GM12878 (cell line): ENCODE data around the gene COL6A3. TPM values are rescaled to one million over a fixed set of nuclear protein-coding genes. Genes with fewer than 3 reads are reported as not detected.

Source experiments
- ATAC-seq: fragments of 200-7000 bp; cut with Tn5 transposase; 3 replicates; pipeline ENCODE4 v1.9.1; 2020; ENCODE audit warnings: mild to moderate bottlenecking, moderate library complexity
- BruUV-seq: library from RNA; stranded (reverse); fragments of 400-500 nt; replicated peaks from 2 replicates; lab custom pipeline; 2021; lab: Mats Ljungman, UMichigan
- CTCF ChIA-PET: fragments of 300-600 bp; sonication (Branson Sonifier 250); formaldehyde crosslinking; extraction: SDS; loops from one replicate; lab custom pipeline; 2021; ENCODE audit warnings: inconsistent platforms; lab: Yijun Ruan, JAX
- POLR2A ChIA-PET: fragments of 350-600 bp; formaldehyde crosslinking; extraction: SDS; loops from one replicate; lab custom pipeline; 2021; ENCODE audit warnings: inconsistent platforms; lab: Charles Lee
- RAD21 ChIA-PET: fragments of 300-600 bp; sonication (Branson Sonifier 250); formaldehyde crosslinking; loops from one replicate; lab custom pipeline; 2023; ENCODE audit warnings: antibody characterized with exemption; ENCODE audit not compliant: unreplicated experiment; lab: Charles Lee
- SMC1A ChIA-PET: fragments of 300-600 bp; sonication (Branson Sonifier 250); formaldehyde crosslinking; loops from one replicate; lab custom pipeline; 2023; ENCODE audit not compliant: unreplicated experiment, uncharacterized antibody; lab: Charles Lee
- DNase-seq: peaks from one replicate; pipeline ENCODE4 v3.0.0-alpha.2; 2011; ENCODE audit warnings: low read depth, low spot score
- FAIRE-seq: peaks from 3 replicates; lab custom pipeline; 2011; peaks lifted over from hg19 to GRCh38; lab: Jason Lieb, UNC
- H2AFZ ChIP-seq: 2 replicates; pipeline ENCODE4 v1.6.0; 2011; ENCODE audit warnings: low read depth, low read length, control low read depth; ENCODE audit not compliant: control insufficient read depth
- H3K27ac ChIP-seq: 2 replicates; pipeline ENCODE4 v1.5.1; 2011; ENCODE audit warnings: control low read depth; ENCODE audit not compliant: control insufficient read depth, insufficient read depth
- H3K27me3 ChIP-seq, 2 experiments: replicated peaks in 1 of 2; 2 replicates each; pipeline versions ENCODE4 v1.6.0 to v1.6.1; 2011; ENCODE audit warnings: low read length in 1 of 2; ENCODE audit not compliant: control insufficient read depth in 2 of 2, insufficient read depth in 2 of 2
- H3K36me3 ChIP-seq, 2 experiments: 2 replicates each; pipeline ENCODE4 v1.5.1; 2011; ENCODE audit warnings: low read length in 1 of 2; ENCODE audit not compliant: control insufficient read depth in 2 of 2, insufficient read depth in 2 of 2
- H3K4me1 ChIP-seq: 2 replicates; pipeline ENCODE4 v1.6.1; 2011; ENCODE audit warnings: mild to moderate bottlenecking, low read length, moderate library complexity, mixed read lengths; ENCODE audit not compliant: control insufficient read depth, insufficient read depth
- H3K4me2 ChIP-seq: 2 replicates; pipeline ENCODE4 v1.6.0; 2011; ENCODE audit warnings: control low read depth; ENCODE audit not compliant: control insufficient read depth, insufficient read depth
- H3K4me3 ChIP-seq: fragments of 200-600 bp; sonication (generic); 2 replicates; pipeline ENCODE4 v1.5.1; 2016
- H3K79me2 ChIP-seq: 2 replicates; pipeline ENCODE4 v1.6.0; 2011; ENCODE audit warnings: low read length; ENCODE audit not compliant: control insufficient read depth, insufficient read depth
- H3K9ac ChIP-seq: 2 replicates; pipeline ENCODE4 v1.8.0; 2011; ENCODE audit warnings: low read length, control low read depth, mixed read lengths; ENCODE audit not compliant: control insufficient read depth, insufficient read depth
- H3K9me3 ChIP-seq: replicated peaks from 3 replicates; pipeline ENCODE4 v1.5.1; 2011; ENCODE audit warnings: mild to moderate bottlenecking, low read length; ENCODE audit not compliant: control insufficient read depth, insufficient read depth
- H4K20me1 ChIP-seq: 2 replicates; pipeline ENCODE4 v1.6.0; 2011; ENCODE audit not compliant: control insufficient read depth, insufficient read depth
- CBX3 ChIP-seq: fragments of 200-600 bp; sonication (generic); IDR thresholded peaks from 2 replicates; pipeline ENCODE4 v1.6.1; 2016; ENCODE audit warnings: low read depth, borderline replicate concordance
- CEBPB ChIP-seq, 2 experiments: fragments of 150-350 bp in 1 of 2; IDR thresholded peaks; 2 replicates each; pipeline ENCODE4 v1.6.1; 2012 to 2014; ENCODE audit warnings: low read depth in 2 of 2, low read length in 2 of 2, borderline replicate concordance in 1 of 2, inconsistent platforms in 1 of 2
- ELK1 ChIP-seq: IDR thresholded peaks from 2 replicates; pipeline ENCODE4 v1.6.1; 2012; ENCODE audit warnings: low read depth, low read length, improper control_type of control experiment
- FOS ChIP-seq: IDR thresholded peaks from 3 replicates; pipeline ENCODE4 v1.6.1; 2011; ENCODE audit warnings: borderline replicate concordance; ENCODE audit not compliant: insufficient read length; ENCODE audit errors: extremely low read depth
- HSF1 ChIP-seq: fragments of 150-350 bp; IDR thresholded peaks from 2 replicates; pipeline ENCODE4 v1.6.1; 2014; ENCODE audit warnings: mild to moderate bottlenecking, low read depth, low read length
- IKZF2 ChIP-seq, 2 experiments: fragments of 450-650 bp; IDR thresholded peaks; 2 replicates each; pipeline ENCODE4 v1.6.1; 2017; ENCODE audit warnings: mild to moderate bottlenecking in 2 of 2, moderate library complexity in 2 of 2
- JUND ChIP-seq: IDR thresholded peaks from 2 replicates; pipeline ENCODE4 v1.6.1; 2012; ENCODE audit warnings: low read depth, mild to moderate bottlenecking, low read length, improper control_type of control experiment, moderate library complexity
- KLF5 ChIP-seq: fragments of 450-650 bp; IDR thresholded peaks from 2 replicates; pipeline ENCODE4 v1.6.1; 2014; ENCODE audit warnings: mild to moderate bottlenecking; ENCODE audit not compliant: partially characterized antibody
- MTA2 ChIP-seq: fragments of 450-650 bp; IDR thresholded peaks from 2 replicates; pipeline ENCODE4 v1.6.1; 2016; ENCODE audit warnings: low read depth, mild to moderate bottlenecking, moderate library complexity
- MTA3 ChIP-seq: IDR thresholded peaks from 2 replicates; pipeline ENCODE4 v1.6.1; 2012; ENCODE audit warnings: low read length, inconsistent platforms, borderline replicate concordance
- PRDM15 ChIP-seq: fragments of 450-650 bp; formaldehyde crosslinking; IDR thresholded peaks from 2 replicates; pipeline ENCODE4 v1.4.0; 2020; ENCODE audit warnings: mild to moderate bottlenecking, moderate library complexity
- SUZ12 ChIP-seq: fragments of 200-600 bp; sonication (generic); IDR thresholded peaks from one replicate; pipeline ENCODE4 v1.6.1; 2018; ENCODE audit warnings: antibody characterized with exemption, mild to moderate bottlenecking; ENCODE audit not compliant: unreplicated experiment
- TBL1XR1 ChIP-seq: IDR thresholded peaks from 2 replicates; pipeline ENCODE4 v1.6.1; 2012; ENCODE audit warnings: low read depth, low read length, improper control_type of control experiment
- YBX1 ChIP-seq: fragments of 450-650 bp; IDR thresholded peaks from 2 replicates; pipeline ENCODE4 v1.6.1; 2016; ENCODE audit warnings: antibody characterized with exemption
- ZBED1 ChIP-seq: IDR thresholded peaks from 2 replicates; pipeline ENCODE4 v1.6.1; 2016; ENCODE audit warnings: borderline replicate concordance
- ZBTB33 ChIP-seq: fragments of 450-650 bp; IDR thresholded peaks from 2 replicates; pipeline ENCODE4 v1.6.1; 2017; ENCODE audit warnings: mild to moderate bottlenecking
- WGBS: methylation state at CpG from one replicate; pipeline ENCODE4 v1.1.6; 2016; ENCODE audit warnings: low lambda C conversion rate; ENCODE audit not compliant: insufficient replicate concordance, insufficient coverage; ENCODE audit errors: missing lambda C conversion rate; 5-methylcytosine and 5-hydroxymethylcytosine counted together
- in situ Hi-C: fragments of 300-500 bp; cut with MboI; formaldehyde crosslinking; loops from 9 replicates; pipeline ENCODE4 v1.14.3; 2018; ENCODE audit warnings: mixed read lengths
- intact Hi-C: fragments of 100-400 bp; cut with micrococcal nuclease; formaldehyde crosslinking; loops from one replicate; pipeline ENCODE4 v1.14.2; 2022; ENCODE audit not compliant: unreplicated experiment
- polyA plus RNA-seq, 11 experiments: library from polyadenylated mRNA; depleted of rRNA in 4 of 11; unstranded in 6 of 11; stranded (reverse) in 5 of 11; fragments of >200 nt; fragmentation: Nextera tagmentation in 4 of 11; fragmentation: Illumina TruSeq in 1 of 11; extraction: Ambion mirVana in 4 of 11; extraction: Trizol in 1 of 11; gene quantifications; 1 replicate in 1 of 11; 2 replicates in 10 of 11; pipeline versions ENCODE4 v1.2.1 to v1.2.3, GENCODE V29; 2011 to 2016; ENCODE audit warnings: inconsistent platforms in 2 of 11, missing spikeins in 2 of 11, low read depth in 1 of 11
- total RNA-seq, 4 experiments: library from RNA; depleted of rRNA in 3 of 4; stranded (reverse); fragments of >200 nt in 3 of 4; fragmentation: Illumina TruSeq in 1 of 4; extraction: Trizol in 1 of 4; gene quantifications; 2 replicates each; pipeline versions ENCODE4 v1.2.1 to v1.2.3, GENCODE V29; 2013 to 2021

Gene COL6A3
- total and polyA plus RNA-seq, 10 of the 15 experiments (the other 5 are each of a cell fraction or from before 2014, with no cell fraction given): 0.01 to 0.51 (median 0.09) TPM; not detected in 4

- no peak for TF ChIP-seq IKZF2 (IDR thresholded peaks at IDR 0.05)
- no peak for TF ChIP-seq ZBTB33
- TF ChIP-seq CBX3: no peak
- no peak for TF ChIP-seq ZBED1
- TF ChIP-seq MTA3: no peak
- no peak for TF ChIP-seq HSF1
- no peak for TF ChIP-seq YBX1
These were observed 60.7 kb downstream of the COL6A3 start (continued) for GRCh38 chr2:237353215-237353614.

- H2AFZ ChIP-seq: no peak overlapping the region
- no peak overlapping the region for H3K4me2 ChIP-seq
- no peak overlapping the region for H3K4me3 ChIP-seq
- no peak for ATAC-seq
- POLR2A ChIA-PET: no interaction called here
- intact Hi-C loops (no loop called here), in situ Hi-C loops (no loop called here)
- no peaks in the 10 kb centered on the region for H3K4me1 ChIP-seq
- H3K27me3 ChIP-seq: peaks cover 1 to 4% of the 10 kb centered on the region in 2 experiments; a peak in 3 of 4 replicates
- no peaks in the 10 kb centered on the region for H3K79me2 ChIP-seq
- H4K20me1 ChIP-seq: no peaks in the 10 kb centered on the region
- SMC1A ChIA-PET: no interaction called here
- no peaks in the 10 kb centered on the region for H3K9me3 ChIP-seq
- FAIRE-seq: no peak
- BruUV-seq: no TSS peak
- no peak for DNase-seq
- H3K27ac ChIP-seq: no peak overlapping the region
- no peak overlapping the region for H3K9ac ChIP-seq
- CTCF ChIA-PET: no interaction called here
- RAD21 ChIA-PET: no interaction called here
- no peaks in the 10 kb centered on the region for H3K36me3 ChIP-seq
- WGBS: 8% methylated on average over 6 of the region's 6 CpGs
- TF ChIP-seq SUZ12 (no peak), PRDM15 (CRISPR knock-in tag) (no peak), MTA2 (no peak), KLF5 (no peak), JUND (no peak), ELK1 (no peak), FOS (no peak), TBL1XR1 (no peak), CEBPB (IDR thresholded peaks at IDR 0.05; ENCODE audit: borderline replicate concordance in 1 of 2, low read depth in 2 of 2, low read length in 2 of 2) (no peak)
These were observed 61.6 kb downstream of the COL6A3 start for GRCh38 chr2:237352279-237352845.
